ENCODE measurements around the gene SLC6A11.

The SLC6A11 gene

DNA sequence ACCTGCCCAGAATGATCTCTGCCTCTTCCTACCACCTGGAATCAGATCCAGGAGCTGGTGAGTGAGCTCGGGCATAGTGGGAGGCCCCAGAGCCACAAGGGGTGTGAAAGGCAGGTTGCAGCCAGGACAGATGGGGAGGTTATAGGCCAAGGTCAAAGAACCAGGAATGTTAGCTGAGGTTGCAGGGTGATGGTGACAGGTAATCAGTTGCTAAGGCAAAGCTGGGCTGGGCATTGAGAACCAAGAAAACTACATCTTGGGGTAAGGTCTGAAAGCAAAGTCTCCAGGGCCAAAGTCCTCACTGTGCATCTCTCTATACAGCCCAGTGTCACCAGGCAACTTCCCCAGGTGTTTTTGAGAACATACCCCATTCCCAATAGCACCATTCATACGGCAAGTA, 38.4 kb upstream of the SLC6A11 start:
- Histone ChIP-seq H3K27me3 (ENCODE audit: control insufficient read depth, insufficient read depth, low read length) (no peaks in the 10 kb centered on the region), H3K27ac (ENCODE audit: low read length) (no peak overlapping the region), H3K9ac (ENCODE audit: low read length) (no peak overlapping the region), H3K4me1 (ENCODE audit: control insufficient read depth, low read depth, low read length) (no peaks in the 10 kb centered on the region), H3K4me3 (ENCODE audit: low read length) (no peak overlapping the region), H3K36me3 (ENCODE audit: control insufficient read depth, low read depth, low read length) (no peaks in the 10 kb centered on the region), H3K9me3 (ENCODE audit: control insufficient read depth, low read depth, low read length) (no peaks in the 10 kb centered on the region)

DNA sequence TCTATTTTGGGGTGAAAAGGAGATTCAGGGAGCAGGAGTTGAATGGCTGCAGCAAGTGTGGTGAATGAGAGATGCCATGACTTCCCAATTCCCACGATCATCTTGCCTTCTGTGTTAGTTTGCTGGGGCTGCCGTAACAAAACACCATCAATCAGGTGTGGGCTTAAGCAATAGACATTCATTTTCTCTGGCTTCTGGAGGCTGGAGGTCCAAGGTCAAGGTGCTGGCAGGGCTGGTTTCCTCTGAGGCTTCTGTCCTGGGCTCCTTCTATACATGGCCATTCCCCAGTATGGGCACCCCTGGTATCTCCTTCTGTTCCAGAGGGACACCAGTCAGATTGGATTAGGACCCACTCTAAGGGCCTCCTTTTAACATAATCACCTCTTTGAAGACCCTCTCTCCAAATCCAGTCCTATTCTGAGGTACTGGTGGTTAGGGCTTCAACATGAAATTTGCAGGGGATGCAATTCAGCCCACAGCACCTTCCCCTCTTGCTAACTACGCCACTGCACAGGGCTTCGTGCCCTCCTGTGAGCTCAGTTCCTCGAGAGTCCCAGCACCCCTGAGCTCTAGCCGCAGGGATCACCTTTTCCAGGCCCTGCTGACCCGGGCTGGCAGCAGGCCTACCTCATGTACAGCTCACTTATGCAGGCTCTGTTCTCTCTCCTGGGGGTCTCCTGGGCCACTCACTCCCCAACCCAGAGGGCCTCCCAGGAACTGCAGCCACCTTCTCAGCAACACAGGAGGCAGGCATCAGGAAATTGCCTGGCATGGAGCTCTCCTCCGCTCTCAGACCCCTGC, 37.3 kb upstream of the SLC6A11 start:
- Histone ChIP-seq H3K27me3 (ENCODE audit: control insufficient read depth, insufficient read depth, low read length) (no peaks in the 10 kb centered on the region), H3K4me1 (ENCODE audit: control insufficient read depth, low read depth, low read length) (no peaks in the 10 kb centered on the region), H3K4me3 (ENCODE audit: low read length) (no peak overlapping the region), H3K27ac (ENCODE audit: low read length) (no peak overlapping the region), H3K9ac (ENCODE audit: low read length) (no peak overlapping the region), H3K9me3 (ENCODE audit: control insufficient read depth, low read depth, low read length) (no peaks in the 10 kb centered on the region), H3K36me3 (ENCODE audit: control insufficient read depth, low read depth, low read length) (no peaks in the 10 kb centered on the region)

DNA sequence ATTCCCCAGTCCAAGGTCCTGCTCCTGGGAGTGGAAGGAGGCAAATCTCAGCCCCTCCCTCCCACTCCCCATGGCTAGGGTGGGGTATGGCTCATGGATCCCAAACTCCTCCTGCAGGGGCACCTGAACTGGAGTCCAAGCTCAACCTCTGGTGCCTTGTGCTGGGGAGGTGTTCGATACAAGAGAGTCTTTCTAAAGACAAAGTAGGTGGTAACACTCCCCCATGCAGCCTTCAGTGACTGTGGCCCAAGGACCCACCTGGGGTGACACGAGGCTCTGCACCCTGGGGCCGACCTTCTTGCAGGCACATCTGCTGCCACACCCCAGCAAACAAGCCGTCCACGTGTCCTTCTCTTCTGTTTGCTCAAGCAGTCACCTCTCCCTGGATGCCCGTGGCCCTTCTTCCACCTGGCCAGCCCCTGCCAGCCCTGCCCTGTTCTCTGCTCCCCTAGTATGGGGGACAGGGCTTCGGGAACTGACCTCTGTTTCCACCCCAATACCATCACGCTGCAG, 36.7 kb upstream of the SLC6A11 start:
- H3K4me3 ChIP-seq (ENCODE audit: low read length) = no peak overlapping the region
- no peaks in the 10 kb centered on the region for H3K27me3 ChIP-seq (ENCODE audit: control insufficient read depth, insufficient read depth, low read length)
- H3K9me3 ChIP-seq (ENCODE audit: control insufficient read depth, low read depth, low read length) = no peaks in the 10 kb centered on the region
- H3K27ac ChIP-seq (ENCODE audit: low read length) = no peak overlapping the region
- no peak overlapping the region for H3K9ac ChIP-seq (ENCODE audit: low read length)
- H3K4me1 ChIP-seq (ENCODE audit: control insufficient read depth, low read depth, low read length) = no peaks in the 10 kb centered on the region
- H3K36me3 ChIP-seq (ENCODE audit: control insufficient read depth, low read depth, low read length) = no peaks in the 10 kb centered on the region

DNA sequence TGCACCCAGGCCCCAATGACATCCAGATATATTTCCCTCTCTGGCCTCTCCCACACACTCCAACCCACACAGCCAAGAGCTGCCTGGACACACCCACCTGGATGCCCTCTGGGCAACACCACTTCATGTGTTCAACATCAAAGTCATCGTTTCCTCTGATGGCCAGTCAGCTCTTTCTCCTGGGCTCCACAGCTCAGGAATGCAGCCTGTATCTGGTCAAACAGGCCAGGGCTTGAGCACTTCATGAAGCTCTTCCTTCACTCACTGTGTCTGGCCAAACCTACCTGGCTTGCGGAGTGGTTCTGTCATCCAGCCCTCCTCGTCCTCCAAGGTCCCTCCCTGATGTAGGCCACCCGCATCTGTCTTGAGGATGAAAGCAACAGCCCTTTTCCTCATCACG, 35.8 kb upstream of the SLC6A11 start:
- H3K27ac ChIP-seq (ENCODE audit: low read length) = no peak overlapping the region
- no peak overlapping the region for H3K9ac ChIP-seq (ENCODE audit: low read length)
- H3K4me3 ChIP-seq (ENCODE audit: low read length) = no peak overlapping the region
- no peaks in the 10 kb centered on the region for H3K9me3 ChIP-seq (ENCODE audit: control insufficient read depth, low read depth, low read length)
- no peaks in the 10 kb centered on the region for H3K4me1 ChIP-seq (ENCODE audit: control insufficient read depth, low read depth, low read length)
- H3K27me3 ChIP-seq (ENCODE audit: control insufficient read depth, insufficient read depth, low read length) = no peaks in the 10 kb centered on the region
- no peaks in the 10 kb centered on the region for H3K36me3 ChIP-seq (ENCODE audit: control insufficient read depth, low read depth, low read length)

GRCh38 chr3:10780922-10781321, 35.1 kb upstream of the SLC6A11 start:
- Histone ChIP-seq H3K27ac (ENCODE audit: low read length) (no peak overlapping the region), H3K27me3 (ENCODE audit: control insufficient read depth, insufficient read depth, low read length) (no peaks in the 10 kb centered on the region), H3K9me3 (ENCODE audit: control insufficient read depth, low read depth, low read length) (no peaks in the 10 kb centered on the region), H3K36me3 (ENCODE audit: control insufficient read depth, low read depth, low read length) (no peaks in the 10 kb centered on the region), H3K4me1 (ENCODE audit: control insufficient read depth, low read depth, low read length) (no peaks in the 10 kb centered on the region), H3K4me3 (ENCODE audit: low read length) (no peak overlapping the region), H3K9ac (ENCODE audit: low read length) (no peak overlapping the region)

- no peaks in the 10 kb centered on the region for H3K9me3 ChIP-seq (ENCODE audit: control insufficient read depth, low read depth, low read length)
- H3K4me3 ChIP-seq (ENCODE audit: low read length) = no peak overlapping the region
- no peaks in the 10 kb centered on the region for H3K4me1 ChIP-seq (ENCODE audit: control insufficient read depth, low read depth, low read length)
- H3K36me3 ChIP-seq (ENCODE audit: control insufficient read depth, low read depth, low read length) = no peaks in the 10 kb centered on the region
- H3K27ac ChIP-seq (ENCODE audit: low read length) = no peak overlapping the region
- no peak overlapping the region for H3K9ac ChIP-seq (ENCODE audit: low read length)
- no peaks in the 10 kb centered on the region for H3K27me3 ChIP-seq (ENCODE audit: control insufficient read depth, insufficient read depth, low read length)
These were observed 34.0 kb upstream of the SLC6A11 start for GRCh38 chr3:10781981-10782380.

- Histone ChIP-seq H3K27ac (ENCODE audit: low read length) (no peak overlapping the region), H3K4me3 (ENCODE audit: low read length) (no peak overlapping the region), H3K36me3 (ENCODE audit: control insufficient read depth, low read depth, low read length) (no peaks in the 10 kb centered on the region), H3K9ac (ENCODE audit: low read length) (no peak overlapping the region), H3K27me3 (ENCODE audit: control insufficient read depth, insufficient read depth, low read length) (no peaks in the 10 kb centered on the region), H3K4me1 (ENCODE audit: control insufficient read depth, low read depth, low read length) (no peaks in the 10 kb centered on the region), H3K9me3 (ENCODE audit: control insufficient read depth, low read depth, low read length) (no peaks in the 10 kb centered on the region)
These were observed 32.4 kb upstream of the SLC6A11 start for GRCh38 chr3:10783360-10784351.

- no peaks in the 10 kb centered on the region for H3K27me3 ChIP-seq (ENCODE audit: control insufficient read depth, insufficient read depth, low read length)
- H3K9ac ChIP-seq (ENCODE audit: low read length) = no peak overlapping the region
- H3K9me3 ChIP-seq (ENCODE audit: control insufficient read depth, low read depth, low read length) = no peaks in the 10 kb centered on the region
- no peaks in the 10 kb centered on the region for H3K4me1 ChIP-seq (ENCODE audit: control insufficient read depth, low read depth, low read length)
- H3K27ac ChIP-seq (ENCODE audit: low read length) = no peak overlapping the region
- no peaks in the 10 kb centered on the region for H3K36me3 ChIP-seq (ENCODE audit: control insufficient read depth, low read depth, low read length)
- H3K4me3 ChIP-seq (ENCODE audit: low read length) = no peak overlapping the region
These were observed 29.4 kb upstream of the SLC6A11 start for GRCh38 chr3:10786640-10787039.

- H3K27ac ChIP-seq (ENCODE audit: low read length) = no peak overlapping the region
- H3K9ac ChIP-seq (ENCODE audit: low read length) = no peak overlapping the region
These were observed 27.6 kb upstream of the SLC6A11 start for GRCh38 chr3:10788451-10788850.

GRCh38 chr3:10790713-10791112, 25.3 kb upstream of the SLC6A11 start:
- H3K9me3 ChIP-seq (ENCODE audit: control insufficient read depth, low read depth, low read length) = no peaks in the 10 kb centered on the region
- H3K9ac ChIP-seq (ENCODE audit: low read length) = no peak overlapping the region
- H3K27ac ChIP-seq (ENCODE audit: low read length) = no peak overlapping the region
- H3K27me3 ChIP-seq (ENCODE audit: control insufficient read depth, insufficient read depth, low read length) = no peaks in the 10 kb centered on the region
- H3K4me1 ChIP-seq (ENCODE audit: control insufficient read depth, low read depth, low read length) = no peaks in the 10 kb centered on the region
- H3K36me3 ChIP-seq (ENCODE audit: control insufficient read depth, low read depth, low read length) = no peaks in the 10 kb centered on the region
- no peak overlapping the region for H3K4me3 ChIP-seq (ENCODE audit: low read length)

More at GRCh38 chr3:10788451-10788850, 27.6 kb upstream of the SLC6A11 start:
- Histone ChIP-seq H3K9me3 (ENCODE audit: control insufficient read depth, low read depth, low read length) (no peaks in the 10 kb centered on the region), H3K27me3 (ENCODE audit: control insufficient read depth, insufficient read depth, low read length) (no peaks in the 10 kb centered on the region), H3K36me3 (ENCODE audit: control insufficient read depth, low read depth, low read length) (no peaks in the 10 kb centered on the region), H3K4me1 (ENCODE audit: control insufficient read depth, low read depth, low read length) (no peaks in the 10 kb centered on the region), H3K4me3 (ENCODE audit: low read length) (no peak overlapping the region)

- Histone ChIP-seq H3K4me1 (ENCODE audit: control insufficient read depth, low read depth, low read length) (no peaks in the 10 kb centered on the region), H3K9me3 (ENCODE audit: control insufficient read depth, low read depth, low read length) (no peaks in the 10 kb centered on the region), H3K36me3 (ENCODE audit: control insufficient read depth, low read depth, low read length) (no peaks in the 10 kb centered on the region), H3K27me3 (ENCODE audit: control insufficient read depth, insufficient read depth, low read length) (no peaks in the 10 kb centered on the region), H3K9ac (ENCODE audit: low read length) (no peak overlapping the region), H3K4me3 (ENCODE audit: low read length) (no peak overlapping the region), H3K27ac (ENCODE audit: low read length) (no peak overlapping the region)
These were observed 23.8 kb upstream of the SLC6A11 start for GRCh38 chr3:10792208-10792607.

All from iPS-18a (cell line).